Ovary (tissue), 9 donors: ENCODE data around the gene AKAP6. TPM values are rescaled to one million over a fixed set of nuclear protein-coding genes. Genes with fewer than 3 reads are reported as not detected.

ENCODE experiments used
- DNase-seq, 5 donors: peaks; one replicate each; pipeline ENCODE4 v3.0.0-alpha.2; 2019 to 2020
- H3K27ac ChIP-seq, 2 donors: fragments of 200-600 bp; one replicate each; pipeline versions ENCODE4 v1.5.1 to v1.8.0; 2019 to 2022
- H3K27me3 ChIP-seq: fragments of 200-600 bp; one replicate; pipeline ENCODE4 v1.8.0; 2022
- H3K36me3 ChIP-seq: fragments of 200-600 bp; sonication (generic); one replicate; pipeline ENCODE4 v1.5.1; 2019
- H3K4me1 ChIP-seq: one replicate; pipeline ENCODE4 v1.8.1; 2013; ENCODE audit warnings: mild to moderate bottlenecking, moderate library complexity; ENCODE audit not compliant: insufficient read depth
- H3K4me3 ChIP-seq: fragments of 200-600 bp; sonication (generic); one replicate; pipeline ENCODE4 v1.5.1; 2017
- H3K9me3 ChIP-seq, 2 donors: fragments of 200-600 bp in 1 of 2; sonication (generic) in 1 of 2; one replicate each; pipeline versions ENCODE4 v1.5.1 to v1.8.1; 2013 to 2019; ENCODE audit warnings: mild to moderate bottlenecking in 1 of 2, moderate library complexity in 1 of 2
- EP300 ChIP-seq: sonication (generic); formaldehyde crosslinking; IDR thresholded peaks from one replicate; pipeline ENCODE4 v1.6.1; 2017; ENCODE audit warnings: antibody characterized with exemption
- POLR2A ChIP-seq: fragments of 450-650 bp; IDR thresholded peaks from one replicate; pipeline ENCODE4 v1.6.1; 2017; ENCODE audit warnings: antibody characterized with exemption, mild to moderate bottlenecking, moderate library complexity
- WGBS, 3 donors: extraction: QIAGEN DNeasy Blood & Tissue Kit in 1 of 3; methylation state at CpG; one replicate each; pipeline versions ENCODE4 v1.1.5 to v1.1.7; 2013 to 2017; 5-methylcytosine and 5-hydroxymethylcytosine counted together
- intact Hi-C, 4 donors: fragments of 100-400 bp; cut with DNase I; formaldehyde crosslinking; loops; one replicate each; pipeline versions ENCODE4 v1.11.0 to v1.15.1; 2022 to 2023
- polyA plus RNA-seq, 2 donors: library from polyadenylated mRNA; stranded (reverse); fragments of 200-250 nt in 1 of 2; fragments of 350-450 nt in 1 of 2; fragmentation: Illumina TruSeq in 1 of 2; extraction: RNeasy Lipid Tissue Mini Kit (QIAGEN cat#74804) in 1 of 2; gene quantifications; one replicate each; pipeline ENCODE4 v1.2.3, GENCODE V29; 2013 to 2014
- total RNA-seq, 7 donors: library from RNA; depleted of rRNA in 2 of 7; stranded (reverse); fragments of >200 nt in 2 of 7; fragmentation: NEBNext Ultra II Directional in 3 of 7; extraction: Animal tissue kit (Norgen Biotek cat#: 25700) in 3 of 7; gene quantifications; one replicate each; pipeline versions ENCODE4 v1.1.0 to v1.2.4, GENCODE V29; 2016 to 2023
- TF ChIP-seq, protein P1 (sequence below), 3 donors: fragments of 450-650 bp in 2 of 3; fragments of 200-600 bp in 1 of 3; IDR thresholded peaks; one replicate each; pipeline versions ENCODE4 v1.5.1 to v1.8.0; 2016 to 2022; ENCODE audit warnings: antibody characterized with exemption in 3 of 3, mild to moderate bottlenecking in 1 of 3
- donor health status: DM: no; HTN: no; CAD: no; lungs with moderate emphysema.
- donor health status: DM: no; HTN: no; CAD: no.
- donor health status: Bipolar disorder and iron deficiency.
- donor health status: DM: yes; HTN: yes; CAD: no.
- donor health status: DM: no; HTN: no; CAD: no.
- donor health status: DM: yes; HTN: yes; CAD: no.

Gene AKAP6
- total and polyA plus RNA-seq, 9 donors: 2.3 to 13.1 (median 6.9) TPM

DNA sequence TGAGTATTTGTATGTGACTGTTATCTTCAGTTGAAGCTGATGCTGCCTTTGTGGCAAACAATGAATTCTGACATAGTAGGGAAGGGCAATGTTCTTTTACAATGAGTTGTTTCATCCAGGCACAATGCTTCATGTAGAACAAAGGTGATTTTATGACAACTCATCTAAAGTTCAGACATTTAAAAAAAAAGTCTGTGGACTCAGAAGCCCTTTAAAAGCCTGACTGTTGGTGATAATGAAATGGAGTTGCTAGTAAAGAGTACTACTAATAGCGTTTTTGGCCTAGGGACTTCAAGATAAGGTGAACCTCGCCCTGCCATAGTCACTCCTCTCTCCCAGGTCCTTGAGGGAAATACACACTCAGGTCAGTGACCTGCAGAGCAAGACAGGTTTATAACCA lies 105.1 kb downstream of the AKAP6 start:
- Histone ChIP-seq H3K4me3 (peak overlapping the region; percentile 6), H3K27ac (no peak overlapping the region)
- intact Hi-C loops: no loop called here

DNA sequence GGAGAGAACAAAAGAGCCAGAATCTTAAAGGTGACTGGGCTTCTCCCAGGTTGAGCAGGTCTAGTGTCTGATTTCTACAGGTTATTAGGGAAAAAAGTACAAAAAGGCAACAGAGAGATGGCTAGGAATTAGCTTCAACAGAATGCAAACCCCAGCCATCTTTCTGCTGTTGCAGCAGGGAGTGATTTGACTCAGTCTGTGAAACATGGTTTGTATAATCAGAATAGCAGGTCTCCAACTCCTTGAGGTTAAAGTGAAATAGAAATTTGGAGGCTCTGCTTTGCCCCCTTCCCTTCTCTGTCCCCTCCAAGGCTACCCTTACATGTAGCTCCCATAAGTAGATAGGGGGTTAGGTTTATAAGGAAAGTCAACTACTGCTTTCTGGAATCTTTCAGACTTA lies 105.8 kb downstream of the AKAP6 start:
- Histone ChIP-seq H3K36me3 (no peaks in the 10 kb centered on the region), H3K27ac (no peak overlapping the region), H3K9me3 (no peaks in the 10 kb centered on the region), H3K4me1 (peaks cover 8% of the 10 kb centered on the region), H3K4me3 (peak overlapping the region; percentile 6), H3K27me3 (no peaks in the 10 kb centered on the region)
- intact Hi-C loops: no loop called here
- no peak for DNase-seq
- no peak for TF ChIP-seq POLR2A
- TF ChIP-seq, protein P1, sequence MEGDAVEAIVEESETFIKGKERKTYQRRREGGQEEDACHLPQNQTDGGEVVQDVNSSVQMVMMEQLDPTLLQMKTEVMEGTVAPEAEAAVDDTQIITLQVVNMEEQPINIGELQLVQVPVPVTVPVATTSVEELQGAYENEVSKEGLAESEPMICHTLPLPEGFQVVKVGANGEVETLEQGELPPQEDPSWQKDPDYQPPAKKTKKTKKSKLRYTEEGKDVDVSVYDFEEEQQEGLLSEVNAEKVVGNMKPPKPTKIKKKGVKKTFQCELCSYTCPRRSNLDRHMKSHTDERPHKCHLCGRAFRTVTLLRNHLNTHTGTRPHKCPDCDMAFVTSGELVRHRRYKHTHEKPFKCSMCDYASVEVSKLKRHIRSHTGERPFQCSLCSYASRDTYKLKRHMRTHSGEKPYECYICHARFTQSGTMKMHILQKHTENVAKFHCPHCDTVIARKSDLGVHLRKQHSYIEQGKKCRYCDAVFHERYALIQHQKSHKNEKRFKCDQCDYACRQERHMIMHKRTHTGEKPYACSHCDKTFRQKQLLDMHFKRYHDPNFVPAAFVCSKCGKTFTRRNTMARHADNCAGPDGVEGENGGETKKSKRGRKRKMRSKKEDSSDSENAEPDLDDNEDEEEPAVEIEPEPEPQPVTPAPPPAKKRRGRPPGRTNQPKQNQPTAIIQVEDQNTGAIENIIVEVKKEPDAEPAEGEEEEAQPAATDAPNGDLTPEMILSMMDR (IDR thresholded peaks at IDR 0.05): no peak
- no peak for TF ChIP-seq EP300

More for the DNA sequence above, 105.1 kb downstream of the AKAP6 start:
- Histone ChIP-seq H3K36me3 (no peaks in the 10 kb centered on the region), H3K9me3 (no peaks in the 10 kb centered on the region), H3K27me3 (no peaks in the 10 kb centered on the region), H3K4me1 (peaks cover 8% of the 10 kb centered on the region)
- 68 to 72% (median 69%) methylated on average over 2 of the region's 2 CpGs for WGBS, 3 donors
- TF ChIP-seq POLR2A (no peak), EP300 (no peak)
- TF ChIP-seq, protein P1 (IDR thresholded peaks at IDR 0.05): no peak
- DNase-seq: no peak

DNA sequence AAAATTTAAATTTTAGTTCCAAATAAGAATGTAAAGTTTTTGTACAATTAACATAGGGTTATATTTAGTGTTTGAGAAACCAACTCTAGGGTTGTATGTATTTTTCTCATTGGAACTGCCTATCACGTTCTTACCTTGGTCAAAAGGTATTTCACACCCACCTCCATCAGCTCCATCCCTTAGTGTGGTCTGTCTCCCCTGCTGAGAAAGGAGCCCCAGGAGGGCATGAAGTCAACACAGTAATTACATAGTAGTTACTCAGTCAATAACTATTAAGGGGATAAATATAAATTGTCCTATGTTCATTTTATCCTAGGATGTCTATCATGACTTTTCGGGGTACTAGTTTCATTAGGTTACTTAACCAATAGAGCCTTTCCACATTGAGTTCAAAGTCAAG lies 106.3 kb downstream of the AKAP6 start:
- no peak for DNase-seq
- no peak overlapping the region for H3K4me3 ChIP-seq
- TF ChIP-seq POLR2A: no peak
- TF ChIP-seq, protein P1 (IDR thresholded peaks at IDR 0.05): no peak
- TF ChIP-seq EP300: no peak
- WGBS, 3 donors: 93 to 97% (median 94%) methylated on average over 2 of the region's 2 CpGs
- H3K36me3 ChIP-seq: no peaks in the 10 kb centered on the region
- no peak overlapping the region for H3K27ac ChIP-seq
- intact Hi-C loops: no loop called here
- H3K9me3 ChIP-seq: no peaks in the 10 kb centered on the region
- H3K27me3 ChIP-seq: no peaks in the 10 kb centered on the region
- H3K4me1 ChIP-seq: peaks cover 8% of the 10 kb centered on the region

DNA sequence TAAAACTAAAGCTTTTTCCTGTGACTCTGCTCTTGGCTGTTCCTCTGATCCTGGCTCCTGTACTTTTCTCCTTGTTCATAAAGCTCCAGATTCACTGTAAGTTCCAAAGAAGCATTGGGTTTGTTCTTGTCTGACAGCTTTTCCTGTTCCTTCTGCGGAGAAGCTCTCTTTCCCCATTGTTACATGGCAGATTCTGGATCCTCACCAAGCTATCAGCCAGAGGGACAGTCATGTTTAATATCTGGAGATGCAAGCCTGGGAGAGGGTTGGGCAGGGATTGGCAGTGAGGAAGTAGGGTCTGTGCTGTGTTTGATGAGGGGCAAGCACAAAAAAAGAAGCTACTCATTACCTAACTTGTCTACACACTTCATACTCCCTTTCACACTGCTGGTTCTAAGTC lies 107.9 kb downstream of the AKAP6 start:
- Histone ChIP-seq H3K9me3 (no peaks in the 10 kb centered on the region), H3K27ac (no peak overlapping the region), H3K4me1 (peaks cover 8% of the 10 kb centered on the region), H3K36me3 (no peaks in the 10 kb centered on the region), H3K27me3 (no peaks in the 10 kb centered on the region), H3K4me3 (no peak overlapping the region)
- DNase-seq: no peak
- intact Hi-C loops: no loop called here
- TF ChIP-seq, protein P1 (IDR thresholded peaks at IDR 0.05): no peak
- TF ChIP-seq EP300: no peak
- TF ChIP-seq POLR2A: no peak
- 87 to 96% (median 93%) methylated on average over 1 of the region's 1 CpG for WGBS, 3 donors

DNA sequence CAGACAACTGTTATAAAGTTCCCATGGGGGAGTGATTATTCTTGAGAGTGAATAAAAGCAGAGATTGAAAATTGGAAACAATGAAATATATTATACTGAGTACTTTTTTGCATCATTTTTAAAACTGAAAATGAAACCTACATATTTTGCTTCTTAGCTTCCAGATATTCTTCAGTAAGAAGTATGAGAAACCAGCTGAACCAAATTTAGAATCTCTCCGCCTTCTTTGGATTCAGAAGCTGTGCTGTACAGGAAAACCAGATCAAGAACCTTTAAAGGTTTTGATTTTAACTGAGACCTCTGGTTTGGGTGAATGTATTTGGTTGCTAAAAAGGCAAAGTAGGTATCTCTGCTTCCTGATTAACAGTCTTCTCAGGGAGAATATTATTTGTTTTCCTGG lies 109.4 kb downstream of the AKAP6 start:
- Histone ChIP-seq H3K27me3 (no peaks in the 10 kb centered on the region), H3K4me1 (peaks cover 5% of the 10 kb centered on the region), H3K4me3 (peak overlapping the region; percentile 4), H3K36me3 (no peaks in the 10 kb centered on the region), H3K27ac (peak overlapping the region in 1 of 2 donors; percentile 35), H3K9me3 (no peaks in the 10 kb centered on the region)
- intact Hi-C loops: no loop called here
- no peak for DNase-seq
- no peak for TF ChIP-seq EP300
- TF ChIP-seq, protein P1 (IDR thresholded peaks at IDR 0.05): no peak
- TF ChIP-seq POLR2A: no peak
- WGBS, 3 donors: 6 to 24% (median 13%) methylated on average over 1 of the region's 1 CpG
